HG03108 (cell line): ENCODE data around the gene PCSK7.

Experiments
- ATAC-seq: cut with Tn5 transposase; IDR thresholded peaks from one replicate; pipeline ENCODE4 v1.9.1; 2021; ENCODE audit warnings: moderate library complexity; ENCODE audit not compliant: unreplicated experiment

The PCSK7 gene

GRCh38 chr11:117170210-117170609, 61.7 kb downstream of the PCSK7 start:
- no peak for ATAC-seq

DNA sequence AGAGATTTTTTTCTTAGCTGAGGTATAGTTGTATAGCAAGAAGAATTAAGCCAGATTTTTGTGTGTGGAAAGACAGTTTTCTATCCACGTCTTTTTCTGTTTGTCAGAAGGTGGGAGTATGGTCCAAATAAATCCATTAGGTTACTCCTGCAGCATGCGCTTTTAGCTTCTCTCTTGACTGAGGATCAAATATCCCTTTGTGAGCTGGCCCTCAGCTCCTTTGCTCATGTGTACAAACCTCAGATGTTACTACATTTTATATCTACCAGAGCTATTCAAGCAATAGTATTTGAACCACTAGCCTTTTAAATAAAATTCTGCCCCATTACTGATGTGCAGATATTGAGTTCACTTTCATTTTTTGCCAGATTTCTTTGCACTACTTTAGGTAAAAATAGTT, 62.1 kb downstream of the PCSK7 start:
- no peak for ATAC-seq

- no peak for ATAC-seq
Measured at GRCh38 chr11:117166491-117166890, 65.4 kb downstream of the PCSK7 start.

DNA sequence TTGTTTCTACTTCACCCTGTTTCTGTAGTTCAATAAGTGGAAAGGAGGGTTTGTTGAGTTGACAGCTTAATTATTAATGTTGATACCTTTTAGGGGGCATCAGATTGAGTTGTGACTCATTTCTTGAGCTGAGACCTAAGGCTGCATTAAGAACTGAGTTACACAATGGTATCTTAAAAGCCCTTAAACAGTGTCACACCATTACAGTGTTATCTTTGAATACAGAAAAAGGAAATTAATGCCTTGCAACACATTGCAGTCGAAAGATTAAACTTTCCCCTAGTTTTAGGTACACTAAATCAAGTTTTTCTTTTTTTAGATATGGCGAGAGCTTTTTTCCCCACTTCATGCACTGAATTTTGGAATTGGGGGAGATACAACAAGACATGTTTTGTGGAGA, 71.0 kb downstream of the PCSK7 start:
- ATAC-seq = peak; percentile 59

DNA sequence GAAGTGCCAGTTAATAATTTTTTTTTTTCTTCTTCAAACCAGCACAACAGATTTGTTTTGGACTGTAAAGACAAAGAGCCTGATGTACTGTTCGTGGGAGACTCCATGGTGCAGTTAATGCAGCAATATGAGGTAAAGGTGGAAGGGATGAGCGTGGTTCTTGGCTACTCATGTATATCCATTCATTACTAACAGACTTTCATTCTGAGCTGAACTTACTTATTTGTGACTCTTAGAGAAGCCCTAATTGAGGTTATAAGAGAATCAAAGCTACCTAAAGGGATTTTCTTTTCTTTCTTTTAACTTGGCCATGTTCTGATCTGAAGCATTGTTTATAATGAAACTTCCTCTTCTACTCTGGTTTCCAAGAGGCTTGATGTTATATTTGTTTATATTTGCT, 72.0 kb downstream of the PCSK7 start:
- no peak for ATAC-seq

GRCh38 chr11:117157507-117157906, 74.4 kb downstream of the PCSK7 start:
- no peak for ATAC-seq

DNA sequence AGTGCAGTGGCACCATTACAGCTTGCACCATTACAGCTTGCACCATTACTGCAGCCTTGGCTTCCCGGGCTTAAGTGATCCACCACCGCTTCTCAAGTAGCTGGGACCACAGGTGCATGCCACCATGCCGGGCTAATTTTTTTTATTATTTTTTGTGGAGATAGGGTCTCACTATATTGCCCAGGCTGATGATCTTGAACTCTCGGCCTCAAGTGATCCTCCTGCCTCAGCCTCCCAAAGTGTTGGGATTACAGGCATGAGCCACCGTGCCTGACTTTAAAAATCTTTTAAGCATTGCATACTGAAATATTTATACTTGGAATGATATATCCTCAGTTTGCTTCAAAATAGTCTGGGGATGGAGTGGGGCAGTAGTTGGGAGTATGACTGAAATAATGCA, 77.4 kb downstream of the PCSK7 start:
- ATAC-seq = no peak
